KG1 (cell line): ENCODE data around the gene PPM1G.
"Not testable (repeated sequence)": the region's sequence is repeated elsewhere in the genome, so short reads cannot be mapped to it uniquely, and the experiment has no call there.

Source experiments
- DNase-seq: peaks from one replicate; lab custom pipeline; 2025; lab: John Stamatoyannopoulos, UW

The PPM1G gene, protein sequence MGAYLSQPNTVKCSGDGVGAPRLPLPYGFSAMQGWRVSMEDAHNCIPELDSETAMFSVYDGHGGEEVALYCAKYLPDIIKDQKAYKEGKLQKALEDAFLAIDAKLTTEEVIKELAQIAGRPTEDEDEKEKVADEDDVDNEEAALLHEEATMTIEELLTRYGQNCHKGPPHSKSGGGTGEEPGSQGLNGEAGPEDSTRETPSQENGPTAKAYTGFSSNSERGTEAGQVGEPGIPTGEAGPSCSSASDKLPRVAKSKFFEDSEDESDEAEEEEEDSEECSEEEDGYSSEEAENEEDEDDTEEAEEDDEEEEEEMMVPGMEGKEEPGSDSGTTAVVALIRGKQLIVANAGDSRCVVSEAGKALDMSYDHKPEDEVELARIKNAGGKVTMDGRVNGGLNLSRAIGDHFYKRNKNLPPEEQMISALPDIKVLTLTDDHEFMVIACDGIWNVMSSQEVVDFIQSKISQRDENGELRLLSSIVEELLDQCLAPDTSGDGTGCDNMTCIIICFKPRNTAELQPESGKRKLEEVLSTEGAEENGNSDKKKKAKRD

GRCh38 chr2:27409321-27410073 is at the start of gene PPM1G:
Gene PPM1G (minus strand): TSS chr2:27409591. CDS start chr2:27409422, 169 bp downstream.
- peak; percentile 93 for DNase-seq

- no peak for DNase-seq
These were observed 44.6 kb upstream of the PPM1G start for GRCh38 chr2:27453968-27454367.

DNA sequence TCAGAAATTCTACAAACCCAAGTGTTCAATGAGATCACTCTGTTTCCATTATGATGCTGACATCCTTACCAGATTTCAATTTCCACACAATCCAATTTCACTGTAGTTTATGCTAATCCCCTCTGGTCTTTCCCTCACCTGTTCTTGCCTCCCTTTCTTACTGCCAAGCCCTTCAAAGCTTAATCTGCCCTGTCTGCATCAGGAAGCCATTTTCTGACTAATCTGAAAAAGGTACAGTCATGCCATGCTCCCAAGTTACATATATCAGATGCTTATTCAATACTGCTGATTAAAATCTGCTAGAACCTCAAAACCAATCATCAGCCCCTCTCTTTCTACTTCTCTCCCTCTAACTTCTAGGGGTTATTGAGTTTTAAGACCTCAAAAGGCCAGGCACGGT is 41.7 kb upstream of the PPM1G start:
- DNase-seq: no peak

GRCh38 chr2:27448381-27448780 is 39.0 kb upstream of the PPM1G start:
- DNase-seq: no peak

DNA sequence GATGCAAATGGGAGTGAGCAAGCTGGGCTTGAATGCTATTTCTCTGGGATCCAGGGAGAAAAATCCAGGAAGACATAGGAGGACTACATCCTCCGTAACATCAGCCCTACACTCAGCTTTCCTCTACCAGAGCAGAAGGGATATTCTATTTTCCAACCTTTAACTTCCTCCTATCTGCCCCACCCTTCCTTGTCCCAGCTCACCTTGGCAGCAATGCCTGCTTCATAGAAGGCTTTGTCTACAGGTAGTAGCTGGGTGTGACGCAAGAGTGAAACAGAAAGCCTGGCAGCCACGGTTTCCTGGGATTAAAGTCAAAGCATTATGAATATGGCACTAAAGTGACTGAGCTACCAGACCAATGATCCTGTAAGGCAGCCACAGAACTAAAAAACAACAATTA is 36.7 kb upstream of the PPM1G start:
- no peak for DNase-seq

GRCh38 chr2:27445615-27446014 is 36.2 kb upstream of the PPM1G start:
- DNase-seq: no peak

GRCh38 chr2:27445155-27445554 is 35.8 kb upstream of the PPM1G start:
- DNase-seq: no peak

- no peak for DNase-seq
These were observed 33.5 kb upstream of the PPM1G start for GRCh38 chr2:27442920-27443282.

DNA sequence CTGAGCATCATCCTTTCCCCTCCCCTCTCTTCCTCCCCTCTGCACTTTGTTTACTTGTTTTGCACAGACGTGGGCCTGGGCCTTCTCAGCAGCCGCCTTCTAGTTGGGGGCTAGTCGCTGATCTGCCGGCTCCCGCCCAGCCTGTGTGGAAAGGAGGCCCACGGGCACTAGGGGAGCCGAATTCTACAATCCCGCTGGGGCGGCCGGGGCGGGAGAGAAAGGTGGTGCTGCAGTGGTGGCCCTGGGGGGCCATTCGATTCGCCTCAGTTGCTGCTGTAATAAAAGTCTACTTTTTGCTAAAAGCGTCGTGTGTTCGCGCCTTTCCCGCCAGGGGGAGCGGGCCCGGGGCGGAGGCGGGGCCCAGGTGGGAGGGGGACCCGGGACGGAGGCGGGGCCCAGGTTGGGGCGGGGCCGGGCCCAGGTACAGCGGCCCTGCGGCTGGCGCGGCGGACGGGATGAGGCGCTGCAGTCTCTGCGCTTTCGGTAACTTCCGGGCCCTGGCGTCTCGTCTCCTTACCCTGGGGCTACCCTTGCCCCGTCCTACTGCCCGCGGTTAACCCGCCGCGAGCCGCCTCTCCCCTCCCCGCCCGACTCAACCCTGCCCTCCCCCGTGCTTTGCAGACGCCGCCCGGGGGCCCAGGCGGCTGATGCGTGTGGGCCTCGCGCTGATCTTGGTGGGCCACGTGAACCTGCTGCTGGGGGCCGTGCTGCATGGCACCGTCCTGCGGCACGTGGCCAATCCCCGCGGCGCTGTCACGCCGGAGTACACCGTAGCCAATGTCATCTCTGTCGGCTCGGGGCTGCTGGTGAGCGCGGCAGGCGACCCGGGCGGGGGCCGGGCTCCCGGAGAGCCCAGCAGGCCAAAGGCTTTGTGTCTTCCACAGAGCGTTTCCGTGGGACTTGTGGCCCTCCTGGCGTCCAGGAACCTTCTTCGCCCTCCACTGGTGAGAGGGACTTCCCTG is 32.8 kb upstream of the PPM1G start, which contains the start of gene KRTCAP3:
KRTCAP3 (plus strand) TSS at position 424 of the 962 bp plus-strand sequence; CDS start at position 456, 32 bp downstream.
- no peak for DNase-seq

- no peak for DNase-seq
These were observed 32.0 kb upstream of the PPM1G start for GRCh38 chr2:27441226-27441926.

DNA sequence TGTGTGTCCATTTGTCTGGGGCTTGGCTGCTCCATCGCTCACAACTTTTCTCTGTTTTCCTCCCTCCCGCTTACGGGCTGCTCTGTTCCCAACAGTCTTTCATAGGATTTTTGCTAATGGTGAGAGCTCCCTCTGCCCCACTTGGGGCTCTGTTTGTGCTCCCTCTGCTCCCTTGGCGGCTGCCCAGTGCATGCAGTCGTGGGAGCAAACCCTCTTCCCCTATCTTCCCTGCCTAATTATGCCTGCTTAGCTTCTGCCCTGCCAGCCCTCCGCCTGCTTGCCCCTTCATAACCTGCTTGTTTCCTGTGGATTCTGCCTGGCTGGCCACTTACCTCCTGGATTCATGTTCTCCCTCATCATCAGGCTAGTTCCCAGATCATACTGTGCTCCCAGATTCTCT is 26.2 kb upstream of the PPM1G start:
- DNase-seq: no peak

DNA sequence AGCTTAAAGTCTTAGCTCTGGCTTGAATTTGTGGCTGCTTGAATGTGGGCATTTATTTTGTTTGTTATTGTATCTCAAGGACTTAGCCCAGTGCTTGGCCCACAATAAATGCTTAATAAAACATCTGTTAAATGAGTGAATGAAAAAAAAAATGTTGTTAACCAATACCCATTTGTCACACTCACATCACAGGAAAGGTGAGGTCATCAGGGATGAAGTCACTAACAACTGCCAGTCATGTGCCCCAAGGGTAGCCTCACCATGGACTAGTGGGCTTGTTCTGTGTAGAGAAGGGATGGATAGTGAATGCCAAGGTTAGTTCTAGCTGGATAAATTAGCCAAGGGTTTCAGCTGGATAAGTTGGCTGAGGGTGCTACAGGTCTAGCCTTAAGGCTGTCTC is 22.0 kb upstream of the PPM1G start:
- DNase-seq: no peak

GRCh38 chr2:27428978-27429541 is 19.7 kb upstream of the PPM1G start:
- peak; percentile 80 for DNase-seq

DNA sequence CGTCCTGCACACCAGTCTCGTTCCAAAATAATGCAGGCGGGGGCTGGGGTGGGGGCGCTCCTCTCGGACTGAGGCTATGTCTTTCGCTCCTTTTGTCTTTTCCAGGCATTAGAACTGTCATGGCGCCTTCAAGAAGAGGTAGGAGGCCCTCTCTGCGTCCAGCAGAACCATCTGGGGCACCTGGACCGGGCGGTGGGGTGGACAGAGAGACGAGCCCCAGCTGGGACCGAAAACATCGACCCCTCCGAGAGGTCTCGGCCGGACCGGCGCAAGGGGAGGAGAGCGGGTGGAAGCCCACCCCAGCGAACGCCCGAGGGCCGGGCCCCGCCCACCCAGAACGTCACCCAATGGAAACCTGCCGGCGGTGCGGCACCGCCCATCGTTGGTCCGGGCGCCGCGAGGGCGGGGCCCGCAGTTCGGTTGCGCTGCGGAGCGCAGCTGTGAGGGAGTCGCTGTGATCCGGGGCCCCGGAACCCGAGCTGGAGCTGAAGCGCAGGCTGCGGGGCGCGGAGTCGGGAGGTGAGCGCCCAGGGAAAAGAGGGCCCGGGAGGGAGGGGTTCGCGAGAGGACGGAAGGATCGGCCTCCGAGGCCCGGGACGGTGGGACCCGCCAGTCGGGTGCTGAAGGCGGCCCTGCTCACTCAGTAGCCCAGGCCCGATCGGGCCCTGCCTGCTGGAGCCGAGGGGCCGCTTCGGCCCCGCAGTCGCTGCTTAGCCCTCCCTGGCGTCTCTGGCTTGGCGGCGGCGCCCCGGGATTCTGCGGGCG is 19.0 kb upstream of the PPM1G start, which contains the start of gene NRBP1:
NRBP1 (plus strand) TSS at position 419 of the 765 bp plus-strand sequence. CDS start 4,643 bp downstream, outside the sequence.
- DNase-seq: peak; percentile 81

DNA sequence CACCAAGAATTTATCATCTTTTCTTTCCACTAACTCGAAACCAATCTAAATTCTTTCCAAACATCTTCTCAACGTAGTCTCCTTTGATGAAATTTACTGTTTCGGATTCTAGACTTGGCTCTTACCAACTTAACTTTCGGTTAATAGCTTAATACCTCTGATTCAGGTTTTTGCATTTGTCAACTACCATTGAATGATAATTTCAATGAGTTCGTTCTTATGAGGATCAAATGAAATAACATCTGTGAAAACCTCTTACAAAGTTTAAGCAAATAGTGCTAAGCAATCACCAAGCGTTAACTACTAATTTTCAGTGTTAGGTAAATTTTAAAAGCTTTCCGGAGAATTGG is 18.4 kb upstream of the PPM1G start:
- DNase-seq: no peak

- DNase-seq: not testable (repeated sequence)
These were observed 15.6 kb upstream of the PPM1G start for GRCh38 chr2:27425039-27425438.

GRCh38 chr2:27422958-27423357 is 13.6 kb upstream of the PPM1G start:
- DNase-seq: no peak

DNA sequence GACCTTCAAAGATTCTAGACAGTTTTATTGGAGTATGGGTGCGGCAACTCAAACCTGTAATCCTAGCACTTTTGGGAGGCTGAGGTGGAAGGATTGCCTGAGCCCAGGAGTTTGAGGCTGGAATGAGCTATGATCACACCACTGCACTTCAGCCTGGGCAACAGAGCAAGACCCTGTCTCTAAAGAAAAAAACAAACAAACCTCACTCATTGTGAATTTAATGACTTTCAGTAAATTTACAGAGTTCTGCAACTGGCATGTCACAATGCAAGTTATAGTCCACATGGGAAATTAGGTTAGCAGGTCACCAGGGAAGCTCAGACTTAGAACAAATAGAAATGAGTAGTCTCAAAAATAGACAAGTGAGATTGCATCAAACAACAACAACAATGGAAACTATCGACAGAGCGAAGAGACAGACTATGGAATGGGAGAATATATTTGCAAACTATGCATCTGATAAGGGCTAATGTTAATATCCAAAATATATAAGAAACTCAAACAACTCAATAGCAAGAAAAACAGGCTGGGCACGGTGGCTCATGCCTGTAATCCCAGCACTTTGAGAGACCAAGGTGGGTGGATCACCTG is 12.4 kb upstream of the PPM1G start:
- no peak for DNase-seq

DNA sequence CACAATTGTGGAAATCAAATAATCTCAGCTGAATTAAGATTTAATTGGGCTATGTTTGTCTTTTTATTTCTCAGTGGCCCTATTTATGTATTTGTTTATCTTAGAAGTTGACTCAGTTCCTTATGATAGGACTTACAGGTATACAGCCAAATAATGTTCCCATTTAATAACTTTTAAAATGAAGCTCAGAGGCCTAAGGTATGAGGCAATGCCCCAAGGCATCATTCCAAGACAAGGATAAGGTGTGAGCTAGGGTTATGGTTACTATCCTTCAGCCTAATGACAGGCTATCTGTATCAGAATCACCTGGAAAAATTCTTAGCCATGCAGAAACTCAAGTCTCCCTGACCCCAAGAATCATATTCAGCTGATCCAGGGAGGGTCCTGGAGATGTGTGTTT is 11.6 kb upstream of the PPM1G start:
- DNase-seq: no peak

- no peak for DNase-seq
These were observed 6.8 kb upstream of the PPM1G start for GRCh38 chr2:27416151-27416550.
